Thyroid gland (tissue), 4 donors: ENCODE results near the gene PBX1. TPM values are rescaled to one million over a fixed set of nuclear protein-coding genes. Genes with fewer than 3 reads are reported as not detected.

Experiments used
- DNase-seq, 2 donors: peaks; one replicate each; pipeline ENCODE4 v3.0.0-alpha.2; 2019
- H3K27ac ChIP-seq, 3 donors: fragments of 200-600 bp; sonication (generic); 1 replicate in 2 of 3; 2 replicates in 1 of 3; pipeline ENCODE4 v1.5.1; 2016 to 2019; ENCODE audit warnings: mild to moderate bottlenecking in 1 of 3, moderate library complexity in 1 of 3
- H3K27me3 ChIP-seq: fragments of 200-600 bp; sonication (generic); one replicate; pipeline ENCODE4 v1.5.1; 2019
- H3K36me3 ChIP-seq, 2 donors: fragments of 200-600 bp; sonication (generic); one replicate each; pipeline ENCODE4 v1.5.1; 2016 to 2019
- H3K4me1 ChIP-seq, 2 donors: fragments of 200-600 bp; sonication (generic); one replicate each; pipeline ENCODE4 v1.5.1; 2017 to 2019
- H3K4me3 ChIP-seq, 3 donors: fragments of 200-600 bp; sonication (generic); replicated peaks in 1 of 3; 1 replicate in 2 of 3; 2 replicates in 1 of 3; pipeline ENCODE4 v1.5.1; 2016; ENCODE audit warnings: mild to moderate bottlenecking in 1 of 3
- H3K9me3 ChIP-seq: fragments of 200-600 bp; sonication (generic); one replicate; pipeline ENCODE4 v1.5.1; 2017
- CTCF ChIP-seq, 6 experiments: fragments of 200-600 bp in 3 of 6; fragments of 450-650 bp in 3 of 6; sonication (generic) in 3 of 6; IDR thresholded peaks; one replicate each; pipeline ENCODE4 v1.5.1; 2016 to 2019; ENCODE audit warnings: antibody characterized with exemption in 6 of 6, mild to moderate bottlenecking in 2 of 6, inconsistent platforms in 1 of 6, moderate library complexity in 1 of 6
- POLR2A ChIP-seq, 2 donors: fragments of 450-650 bp; IDR thresholded peaks; one replicate each; pipeline ENCODE4 v1.6.1; 2017; ENCODE audit warnings: antibody characterized with exemption in 2 of 2, mild to moderate bottlenecking in 2 of 2, moderate library complexity in 1 of 2
- WGBS, 2 donors: methylation state at CpG; one replicate each; pipeline ENCODE4 v1.1.5; 2017; 5-methylcytosine and 5-hydroxymethylcytosine counted together
- intact Hi-C: fragments of 100-400 bp; cut with DNase I; formaldehyde crosslinking; loops from one replicate; pipeline ENCODE4 v1.15.1; 2023
- total RNA-seq, 4 donors: library from RNA; depleted of rRNA; stranded (reverse); fragments of >200 nt; gene quantifications; one replicate each; pipeline ENCODE4 v1.2.3, GENCODE V29; 2016

The PBX1 gene
- total RNA-seq, 4 donors from 2014 or later = 79.0 to 159 (median 102) TPM

- no peaks in the 10 kb centered on the region for H3K4me1 ChIP-seq
- H3K36me3 ChIP-seq = no peaks in the 10 kb centered on the region
- WGBS, 2 donors = 52 to 54% methylated on average over 8 of the region's 8 CpGs
- intact Hi-C loops = no loop called here
- H3K27ac ChIP-seq = no peak overlapping the region
- DNase-seq = no peak
- TF ChIP-seq CTCF (IDR thresholded peaks at IDR 0.05) (no peak), POLR2A (IDR thresholded peaks at IDR 0.05) (no peak)
- no peaks in the 10 kb centered on the region for H3K27me3 ChIP-seq
- no peaks in the 10 kb centered on the region for H3K9me3 ChIP-seq
- H3K4me3 ChIP-seq = no peak overlapping the region
These were observed 43.2 kb upstream of the PBX1 start for GRCh38 chr1:164515711-164516331.

- H3K4me1 ChIP-seq = no peaks in the 10 kb centered on the region
- no peaks in the 10 kb centered on the region for H3K36me3 ChIP-seq
- no peak for TF ChIP-seq POLR2A (IDR thresholded peaks at IDR 0.05)
- no peak for TF ChIP-seq CTCF (IDR thresholded peaks at IDR 0.05)
- no peak overlapping the region for H3K27ac ChIP-seq
- 92 to 94% methylated on average over 7 of the region's 7 CpGs for WGBS, 2 donors
- no peak overlapping the region for H3K4me3 ChIP-seq
- no peaks in the 10 kb centered on the region for H3K27me3 ChIP-seq
- intact Hi-C loops = no loop called here
- DNase-seq = no peak
- no peaks in the 10 kb centered on the region for H3K9me3 ChIP-seq
These were observed 42.4 kb upstream of the PBX1 start for GRCh38 chr1:164516591-164516990.

GRCh38 chr1:164518692-164519332, 40.2 kb upstream of the PBX1 start:
- Histone ChIP-seq H3K27me3 (no peaks in the 10 kb centered on the region), H3K9me3 (no peaks in the 10 kb centered on the region), H3K27ac (no peak overlapping the region), H3K4me1 (no peaks in the 10 kb centered on the region), H3K4me3 (no peak overlapping the region), H3K36me3 (no peaks in the 10 kb centered on the region)
- 91 to 93% methylated on average over 3 of the region's 3 CpGs for WGBS, 2 donors
- no peak for TF ChIP-seq POLR2A (IDR thresholded peaks at IDR 0.05)
- TF ChIP-seq CTCF (IDR thresholded peaks at IDR 0.05) = no peak
- intact Hi-C loops = no loop called here
- DNase-seq = no peak

- Histone ChIP-seq H3K9me3 (no peaks in the 10 kb centered on the region), H3K4me3 (no peak overlapping the region), H3K36me3 (no peaks in the 10 kb centered on the region), H3K27ac (no peak overlapping the region), H3K27me3 (no peaks in the 10 kb centered on the region), H3K4me1 (no peaks in the 10 kb centered on the region)
- intact Hi-C loops = no loop called here
- WGBS, 2 donors = 84 to 90% methylated on average over 4 of the region's 4 CpGs
- TF ChIP-seq POLR2A (IDR thresholded peaks at IDR 0.05) = no peak
- TF ChIP-seq CTCF (IDR thresholded peaks at IDR 0.05) = no peak
- DNase-seq = no peak
These were observed 39.6 kb upstream of the PBX1 start for GRCh38 chr1:164519426-164519825.

DNA sequence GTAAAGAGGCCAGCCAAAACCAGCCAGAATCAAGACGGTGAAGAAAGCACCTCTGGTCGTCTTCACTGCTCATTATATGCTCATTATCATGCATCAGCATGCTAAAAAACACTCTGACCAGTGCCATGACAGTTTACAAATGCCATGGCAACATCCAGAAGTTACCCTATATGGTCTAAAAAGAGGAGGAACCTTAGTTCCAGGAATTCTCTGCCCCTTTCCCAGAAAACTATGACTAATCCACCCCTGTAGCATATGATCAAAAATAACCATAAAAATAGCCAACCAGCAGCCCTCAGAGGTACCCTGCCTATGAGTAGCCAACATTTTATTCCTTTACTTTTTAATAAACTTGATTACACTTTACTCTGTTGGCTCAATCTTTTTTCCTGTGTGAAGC, 34.2 kb upstream of the PBX1 start:
- no peaks in the 10 kb centered on the region for H3K9me3 ChIP-seq
- no peak overlapping the region for H3K27ac ChIP-seq
- no peaks in the 10 kb centered on the region for H3K4me1 ChIP-seq
- no peaks in the 10 kb centered on the region for H3K36me3 ChIP-seq
- 81 to 83% methylated on average over 2 of the region's 2 CpGs for WGBS, 2 donors
- DNase-seq = no peak
- no peak for TF ChIP-seq CTCF (IDR thresholded peaks at IDR 0.05)
- intact Hi-C loops = no loop called here
- no peaks in the 10 kb centered on the region for H3K27me3 ChIP-seq
- H3K4me3 ChIP-seq = no peak overlapping the region
